ENCODE data around the gene EXOC3L2.

- no peak for TF ChIP-seq GATA2 (IDR thresholded peaks at IDR 0.05; ENCODE audit: low read depth, low read length)
- TF ChIP-seq GATA3 (IDR thresholded peaks at IDR 0.05; ENCODE audit: low read depth, low read length) = no peak
Measured at GRCh38 chr19:45243144-45243732, 2.0 kb downstream of the EXOC3L2 start.
